Left kidney (tissue), 2 donors: ENCODE results near the gene LDB2. TPM values are rescaled to one million over a fixed set of nuclear protein-coding genes. Genes with fewer than 3 reads are reported as not detected.

Source experiments
- DNase-seq: peaks from one replicate; pipeline ENCODE4 v3.0.0-alpha.2; 2013
- polyA plus RNA-seq: library from polyadenylated mRNA; unstranded; fragments of 120-200 nt; gene quantifications from one replicate; pipeline ENCODE4 v1.2.1, GENCODE V29; 2013; ENCODE audit not compliant: insufficient read length

Gene LDB2
- polyA plus RNA-seq, 1 donor, result 87.8 TPM

- no peak for DNase-seq
Observed at GRCh38 chr4:16686195-16686594, 212.2 kb downstream of the LDB2 start.

GRCh38 chr4:16685536-16685935, 212.9 kb downstream of the LDB2 start:
- no peak for DNase-seq

- DNase-seq, result no peak
Observed at GRCh38 chr4:16684935-16685334, 213.5 kb downstream of the LDB2 start.

- DNase-seq, result no peak
Observed at GRCh38 chr4:16684097-16684496, 214.3 kb downstream of the LDB2 start.

- no peak for DNase-seq
Observed at GRCh38 chr4:16682975-16683374, 215.5 kb downstream of the LDB2 start.

- no peak for DNase-seq
Observed at GRCh38 chr4:16677001-16677944, 221.2 kb downstream of the LDB2 start.

- no peak for DNase-seq
Observed at GRCh38 chr4:16676230-16676770, 222.1 kb downstream of the LDB2 start.

- DNase-seq, result no peak
Observed at GRCh38 chr4:16674082-16674481, 224.4 kb downstream of the LDB2 start.

GRCh38 chr4:16672421-16672820, 226.0 kb downstream of the LDB2 start:
- no peak for DNase-seq

- DNase-seq, result no peak
Observed at GRCh38 chr4:16671741-16672140, 226.7 kb downstream of the LDB2 start.

GRCh38 chr4:16670727-16671126, 227.7 kb downstream of the LDB2 start:
- DNase-seq, result no peak

GRCh38 chr4:16669036-16669435, 229.4 kb downstream of the LDB2 start:
- no peak for DNase-seq

GRCh38 chr4:16668488-16668887, 230.0 kb downstream of the LDB2 start:
- DNase-seq, result no peak

- no peak for DNase-seq
Observed at GRCh38 chr4:16667464-16667863, 231.0 kb downstream of the LDB2 start.

- no peak for DNase-seq
Observed at GRCh38 chr4:16665942-16666551, 232.4 kb downstream of the LDB2 start.

- DNase-seq, result no peak
Observed at GRCh38 chr4:16663732-16664131, 234.7 kb downstream of the LDB2 start.

GRCh38 chr4:16663307-16663706, 235.1 kb downstream of the LDB2 start:
- no peak for DNase-seq

GRCh38 chr4:16661813-16662212, 236.6 kb downstream of the LDB2 start:
- no peak for DNase-seq

GRCh38 chr4:16660656-16661055, 237.8 kb downstream of the LDB2 start:
- DNase-seq, result no peak

GRCh38 chr4:16659694-16660093, 238.8 kb downstream of the LDB2 start:
- no peak for DNase-seq

- DNase-seq, result peak; percentile 27
Observed at GRCh38 chr4:16659079-16659478, 239.4 kb downstream of the LDB2 start.

GRCh38 chr4:16658183-16658582, 240.3 kb downstream of the LDB2 start:
- no peak for DNase-seq

- no peak for DNase-seq
Observed at GRCh38 chr4:16655111-16655510, 243.3 kb downstream of the LDB2 start.
